Cerebellar cortex (tissue), 1 donor: ENCODE results near the gene ANKDD1B.
"Not testable (repeated sequence)": the region's sequence is repeated elsewhere in the genome, so short reads cannot be mapped to it uniquely, and the experiment has no call there.

Source experiments
- DNase-seq: peaks from one replicate; pipeline ENCODE4 v3.0.0-alpha.2; 2015; ENCODE audit warnings: low spot score

Gene ANKDD1B

GRCh38 chr5:75611311-75612225 lies at the start of gene ANKDD1B:
Gene ANKDD1B (plus strand): TSS chr5:75611453. CDS start chr5:75611635, 182 bp downstream.
- no peak for DNase-seq

GRCh38 chr5:75565991-75566709 lies 45.1 kb upstream of the ANKDD1B start:
- not testable (repeated sequence) for DNase-seq

- no peak for DNase-seq
Measured at GRCh38 chr5:75566710-75567309, 44.4 kb upstream of the ANKDD1B start.

- no peak for DNase-seq
Measured at GRCh38 chr5:75567710-75568109, 43.5 kb upstream of the ANKDD1B start.

GRCh38 chr5:75568202-75568601 lies 43.1 kb upstream of the ANKDD1B start:
- DNase-seq: no peak

- DNase-seq: no peak
Measured at GRCh38 chr5:75571547-75571946, 39.7 kb upstream of the ANKDD1B start.

- DNase-seq: no peak
Measured at GRCh38 chr5:75574791-75575190, 36.5 kb upstream of the ANKDD1B start.

- not testable (repeated sequence) for DNase-seq
Measured at GRCh38 chr5:75578280-75578679, 33.0 kb upstream of the ANKDD1B start.

- no peak for DNase-seq
Measured at GRCh38 chr5:75584641-75585040, 26.6 kb upstream of the ANKDD1B start.

- DNase-seq: no peak
Measured at GRCh38 chr5:75588666-75589065, 22.6 kb upstream of the ANKDD1B start.

GRCh38 chr5:75600535-75600934 lies 10.7 kb upstream of the ANKDD1B start:
- DNase-seq: no peak

- no peak for DNase-seq
Measured at GRCh38 chr5:75601567-75601966, 9.7 kb upstream of the ANKDD1B start.

- DNase-seq: no peak
Measured at GRCh38 chr5:75601996-75602395, 9.3 kb upstream of the ANKDD1B start.

- no peak for DNase-seq
Measured at GRCh38 chr5:75603371-75603770, 7.9 kb upstream of the ANKDD1B start.

- no peak for DNase-seq
Measured at GRCh38 chr5:75603821-75604220, 7.4 kb upstream of the ANKDD1B start.

GRCh38 chr5:75607341-75607740 lies 3.9 kb upstream of the ANKDD1B start:
- not testable (repeated sequence) for DNase-seq

GRCh38 chr5:75608870-75609269 lies 2.4 kb upstream of the ANKDD1B start:
- no peak for DNase-seq

- DNase-seq: no peak
Measured at GRCh38 chr5:75610201-75610600, 1.1 kb upstream of the ANKDD1B start.

GRCh38 chr5:75610859-75611310 lies 368 bp upstream of the ANKDD1B start:
- not testable (repeated sequence) for DNase-seq

- DNase-seq: no peak
Measured at GRCh38 chr5:75612226-75612569, 945 bp downstream of the ANKDD1B start.

- DNase-seq: no peak
Measured at GRCh38 chr5:75612901-75613300, 1.6 kb downstream of the ANKDD1B start.

- DNase-seq: peak; percentile 10
Measured at GRCh38 chr5:75614176-75614575, 2.9 kb downstream of the ANKDD1B start.
